GM19395 (cell line): ENCODE data around the gene OR6B3.
"Not testable (repeated sequence)": the region's sequence is repeated elsewhere in the genome, so short reads cannot be mapped to it uniquely, and the experiment has no call there.

Source experiments
- ATAC-seq: cut with Tn5 transposase; IDR thresholded peaks from one replicate; pipeline ENCODE4 v1.9.1; 2021; ENCODE audit warnings: mild to moderate bottlenecking, moderate library complexity; ENCODE audit not compliant: unreplicated experiment

Gene OR6B3

GRCh38 chr2:240045098-240045497, 8.2 kb downstream of the OR6B3 start:
- no peak for ATAC-seq

- not testable (repeated sequence) for ATAC-seq
Measured at GRCh38 chr2:240044096-240044495, 9.2 kb downstream of the OR6B3 start.

- no peak for ATAC-seq
Measured at GRCh38 chr2:240043279-240043989, 9.9 kb downstream of the OR6B3 start.

- ATAC-seq = no peak
Measured at GRCh38 chr2:240042740-240043139, 10.6 kb downstream of the OR6B3 start.

- ATAC-seq = no peak
Measured at GRCh38 chr2:240041363-240041762, 12.0 kb downstream of the OR6B3 start.

- ATAC-seq = no peak
Measured at GRCh38 chr2:240037358-240037757, 16.0 kb downstream of the OR6B3 start.

GRCh38 chr2:240033330-240033678, 20.0 kb downstream of the OR6B3 start:
- no peak for ATAC-seq

GRCh38 chr2:240032406-240033329, 20.7 kb downstream of the OR6B3 start:
- no peak for ATAC-seq

GRCh38 chr2:240030379-240031094, 22.8 kb downstream of the OR6B3 start, which contains the start of gene OR6B2:
Gene OR6B2 (minus strand): TSS chr2:240030429. CDS start chr2:240030429, 0 bp downstream.
- no peak for ATAC-seq

- ATAC-seq = peak; percentile 9
Measured at GRCh38 chr2:240024766-240025165, 28.6 kb downstream of the OR6B3 start.

GRCh38 chr2:240023792-240024191, 29.5 kb downstream of the OR6B3 start:
- ATAC-seq = no peak

GRCh38 chr2:240021488-240022104, 31.7 kb downstream of the OR6B3 start:
- no peak for ATAC-seq

- ATAC-seq = no peak
Measured at GRCh38 chr2:240018071-240018750, 35.1 kb downstream of the OR6B3 start.

- ATAC-seq = no peak
Measured at GRCh38 chr2:240014327-240014726, 39.0 kb downstream of the OR6B3 start.

GRCh38 chr2:240013343-240013742, 40.0 kb downstream of the OR6B3 start:
- ATAC-seq = no peak

- ATAC-seq = no peak
Measured at GRCh38 chr2:240002983-240003382, 50.3 kb downstream of the OR6B3 start.

GRCh38 chr2:240000671-240001070, 52.6 kb downstream of the OR6B3 start:
- ATAC-seq = no peak

GRCh38 chr2:239997686-239998409, 55.5 kb downstream of the OR6B3 start:
- no peak for ATAC-seq
